SK-N-SH treated with all-trans-retinoic acid at 6 μM for 48 hours (cell line): ENCODE results near the gene RBM28.

Experiments used
- ATAC-seq: fragments of 200-7000 bp; cut with Tn5 transposase; 3 replicates; pipeline ENCODE4 v1.9.1; 2020; ENCODE audit warnings: mild to moderate bottlenecking, moderate library complexity
- ARNTL ChIP-seq: fragments of 450-650 bp; formaldehyde crosslinking; IDR thresholded peaks from 2 replicates; pipeline ENCODE4 v1.5.0; 2020; ENCODE audit warnings: low read depth, mild to moderate bottlenecking, moderate library complexity, borderline replicate concordance
- BACH2 ChIP-seq: fragments of 250-450 bp; sonication (Bioruptor Pico); IDR thresholded peaks from 2 replicates; pipeline ENCODE4 v1.9.0; 2021; ENCODE audit warnings: mild to moderate bottlenecking, borderline replicate concordance
- CREB5 ChIP-seq: fragments of 250-450 bp; sonication (Bioruptor Pico); IDR thresholded peaks from 2 replicates; pipeline ENCODE4 v1.5.1; 2020; ENCODE audit warnings: low read depth, mild to moderate bottlenecking, moderate library complexity
- CSDC2 ChIP-seq: fragments of 250-450 bp; sonication (Bioruptor Pico); IDR thresholded peaks from 2 replicates; pipeline ENCODE4 v1.5.0; 2020; ENCODE audit warnings: mild to moderate bottlenecking, moderate library complexity
- CSRNP3 ChIP-seq: fragments of 250-450 bp; sonication (Bioruptor Pico); IDR thresholded peaks from 2 replicates; pipeline ENCODE4 v1.5.1; 2021; ENCODE audit warnings: mild to moderate bottlenecking, moderate library complexity
- ESRRG ChIP-seq: fragments of 250-450 bp; sonication (Bioruptor Pico); IDR thresholded peaks from 2 replicates; pipeline ENCODE4 v1.6.1; 2021; ENCODE audit warnings: mild to moderate bottlenecking
- GLIS3 ChIP-seq: fragments of 250-450 bp; sonication (Bioruptor Pico); IDR thresholded peaks from 2 replicates; pipeline ENCODE4 v1.5.0; 2020; ENCODE audit warnings: mild to moderate bottlenecking, moderate library complexity
- ISL1 ChIP-seq: fragments of 250-450 bp; sonication (Bioruptor Pico); IDR thresholded peaks from 2 replicates; pipeline ENCODE4 v2.1.2; 2022; ENCODE audit warnings: mild to moderate bottlenecking, moderate library complexity
- OSR1 ChIP-seq: fragments of 250-450 bp; sonication (Bioruptor Pico); IDR thresholded peaks from 2 replicates; pipeline ENCODE4 v1.8.0; 2022; ENCODE audit warnings: moderate library complexity, mild to moderate bottlenecking, inconsistent platforms
- PATZ1 ChIP-seq: fragments of 250-450 bp; sonication (Bioruptor Pico); IDR thresholded peaks from 2 replicates; pipeline ENCODE4 v1.8.0; 2020; ENCODE audit warnings: mild to moderate bottlenecking, moderate library complexity, borderline replicate concordance
- POU6F1 ChIP-seq: fragments of 250-450 bp; sonication (Bioruptor Pico); IDR thresholded peaks from 2 replicates; pipeline ENCODE4 v1.8.0; 2021; ENCODE audit warnings: low read depth, mild to moderate bottlenecking, moderate library complexity, borderline replicate concordance
- PPARA ChIP-seq: fragments of 250-450 bp; sonication (Bioruptor Pico); IDR thresholded peaks from 2 replicates; pipeline ENCODE4 v1.5.0; 2020; ENCODE audit warnings: mild to moderate bottlenecking, borderline replicate concordance
- RARB ChIP-seq: fragments of 250-450 bp; sonication (Bioruptor Pico); IDR thresholded peaks from 2 replicates; pipeline ENCODE4 v1.8.0; 2021; ENCODE audit warnings: mild to moderate bottlenecking, moderate library complexity
- SNAI2 ChIP-seq: fragments of 250-450 bp; sonication (Bioruptor Pico); IDR thresholded peaks from 2 replicates; pipeline ENCODE4 v1.5.0; 2020; ENCODE audit warnings: mild to moderate bottlenecking, moderate library complexity
- TCF4 ChIP-seq: fragments of 250-450 bp; sonication (Bioruptor Pico); IDR thresholded peaks from 2 replicates; pipeline ENCODE4 v1.8.0; 2021; ENCODE audit warnings: mild to moderate bottlenecking, moderate library complexity, borderline replicate concordance
- TOX ChIP-seq: fragments of 250-450 bp; sonication (Bioruptor Pico); IDR thresholded peaks from 2 replicates; pipeline ENCODE4 v1.8.0; 2021; ENCODE audit warnings: mild to moderate bottlenecking, moderate library complexity, borderline replicate concordance
- ZC3H10 ChIP-seq: fragments of 250-450 bp; sonication (Bioruptor Pico); IDR thresholded peaks from 2 replicates; pipeline ENCODE4 v1.5.1; 2021; ENCODE audit warnings: mild to moderate bottlenecking, moderate library complexity
- ZFP3 ChIP-seq: fragments of 250-450 bp; sonication (Bioruptor Pico); IDR thresholded peaks from 2 replicates; pipeline ENCODE4 v1.5.0; 2020; ENCODE audit warnings: mild to moderate bottlenecking, moderate library complexity
- ZFP30 ChIP-seq: fragments of 450-650 bp; formaldehyde crosslinking; IDR thresholded peaks from 2 replicates; pipeline ENCODE4 v1.5.0; 2022; ENCODE audit warnings: mild to moderate bottlenecking, moderate library complexity
- ZNF565 ChIP-seq: fragments of 450-650 bp; formaldehyde crosslinking; conservative IDR thresholded peaks from 2 replicates; pipeline ENCODE4 v1.5.0; 2020; ENCODE audit warnings: low read depth, mild to moderate bottlenecking, moderate library complexity
- ZNF70 ChIP-seq: fragments of 450-650 bp; formaldehyde crosslinking; IDR thresholded peaks from 2 replicates; pipeline ENCODE4 v1.5.0; 2020; ENCODE audit warnings: mild to moderate bottlenecking, moderate library complexity
- ZNF8 ChIP-seq: fragments of 450-650 bp; formaldehyde crosslinking; IDR thresholded peaks from 2 replicates; pipeline ENCODE4 v1.5.0; 2020; ENCODE audit warnings: mild to moderate bottlenecking, moderate library complexity

The RBM28 gene

GRCh38 chr7:128260069-128260795 lies 83.5 kb downstream of the RBM28 start:
- no peak for TF ChIP-seq ARNTL (CRISPR knock-in tag)
- no peak for TF ChIP-seq ZC3H10
- no peak for TF ChIP-seq BACH2 (CRISPR knock-in tag)
- no peak for TF ChIP-seq CREB5 (CRISPR knock-in tag)
- no peak for TF ChIP-seq TOX (CRISPR knock-in tag)
- no peak for TF ChIP-seq ZNF8 (CRISPR knock-in tag)
- no peak for TF ChIP-seq SNAI2 (CRISPR knock-in tag)
- TF ChIP-seq ISL1 (CRISPR knock-in tag) = no peak
- no peak for TF ChIP-seq OSR1 (CRISPR knock-in tag)
- no peak for TF ChIP-seq ESRRG (CRISPR knock-in tag)
- TF ChIP-seq PPARA (CRISPR knock-in tag) = no peak
- TF ChIP-seq ZNF565 (CRISPR knock-in tag) = no peak
- TF ChIP-seq CSRNP3 (CRISPR knock-in tag) = no peak
- TF ChIP-seq TCF4 (CRISPR knock-in tag) = no peak
- no peak for ATAC-seq

- TF ChIP-seq ARNTL (CRISPR knock-in tag) = no peak
- TF ChIP-seq, all 23 proteins: peak for 0
- peak; percentile 35 for ATAC-seq
Observed at GRCh38 chr7:128259131-128260061, 84.3 kb downstream of the RBM28 start.

GRCh38 chr7:128257458-128257857 lies 86.2 kb downstream of the RBM28 start:
- ATAC-seq = no peak

GRCh38 chr7:128255271-128255670 lies 88.4 kb downstream of the RBM28 start:
- TF ChIP-seq RARB (CRISPR knock-in tag) (no peak), SNAI2 (CRISPR knock-in tag) (no peak), ESRRG (CRISPR knock-in tag) (no peak), ZFP30 (no peak), ZNF565 (CRISPR knock-in tag) (no peak), PATZ1 (CRISPR knock-in tag) (no peak), OSR1 (CRISPR knock-in tag) (no peak), ZC3H10 (no peak), ZFP3 (CRISPR knock-in tag) (no peak), CREB5 (CRISPR knock-in tag) (no peak), POU6F1 (no peak), ARNTL (CRISPR knock-in tag) (no peak), TOX (CRISPR knock-in tag) (no peak), PPARA (CRISPR knock-in tag) (no peak), CSDC2 (no peak), GLIS3 (CRISPR knock-in tag) (no peak), ISL1 (CRISPR knock-in tag) (no peak), ZNF70 (no peak), CSRNP3 (CRISPR knock-in tag) (no peak)
- TF ChIP-seq, all 23 proteins: peak for 0
- ATAC-seq = no peak

More at GRCh38 chr7:128257458-128257857, 86.2 kb downstream of the RBM28 start:
- TF ChIP-seq GLIS3 (CRISPR knock-in tag) (no peak), ARNTL (CRISPR knock-in tag) (no peak), ESRRG (CRISPR knock-in tag) (no peak)
